Activated CD8-positive, alpha-beta memory T cell treated with anti-CD3 and anti-CD28 coated beads, Interleukin-2, amount 50 U/mL, for 48 hours (primary cell): Measurements from ENCODE around the gene NRARP.
"Not testable (repeated sequence)": the region's sequence is repeated elsewhere in the genome, so short reads cannot be mapped to it uniquely, and the experiment has no call there.

ENCODE experiments used
- DNase-seq: peaks from one replicate; pipeline ENCODE4 v3.0.0-alpha.2; 2020

Gene NRARP

GRCh38 chr9:137275588-137276472, 26.2 kb downstream of the NRARP start:
- DNase-seq = no peak

DNA sequence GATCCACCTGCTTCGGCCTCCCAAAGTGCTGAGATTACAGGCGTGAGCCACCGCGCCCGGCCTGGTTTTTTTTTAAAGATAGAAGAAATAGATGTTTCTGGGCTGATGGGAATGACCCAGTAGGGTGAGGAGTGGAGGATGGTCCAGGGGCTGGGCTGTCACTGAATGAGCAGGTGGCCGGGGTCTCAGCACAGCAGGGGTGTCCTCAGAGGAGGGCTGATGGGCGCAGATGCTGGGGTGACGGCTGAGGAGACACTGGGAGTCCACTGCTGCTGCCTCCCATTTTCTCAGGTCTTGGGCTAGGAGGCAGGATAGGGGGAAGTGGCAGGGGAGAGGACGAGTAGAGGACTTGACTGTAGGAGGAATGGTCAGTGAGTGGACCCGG, 26.9 kb downstream of the NRARP start:
- DNase-seq = no peak

DNA sequence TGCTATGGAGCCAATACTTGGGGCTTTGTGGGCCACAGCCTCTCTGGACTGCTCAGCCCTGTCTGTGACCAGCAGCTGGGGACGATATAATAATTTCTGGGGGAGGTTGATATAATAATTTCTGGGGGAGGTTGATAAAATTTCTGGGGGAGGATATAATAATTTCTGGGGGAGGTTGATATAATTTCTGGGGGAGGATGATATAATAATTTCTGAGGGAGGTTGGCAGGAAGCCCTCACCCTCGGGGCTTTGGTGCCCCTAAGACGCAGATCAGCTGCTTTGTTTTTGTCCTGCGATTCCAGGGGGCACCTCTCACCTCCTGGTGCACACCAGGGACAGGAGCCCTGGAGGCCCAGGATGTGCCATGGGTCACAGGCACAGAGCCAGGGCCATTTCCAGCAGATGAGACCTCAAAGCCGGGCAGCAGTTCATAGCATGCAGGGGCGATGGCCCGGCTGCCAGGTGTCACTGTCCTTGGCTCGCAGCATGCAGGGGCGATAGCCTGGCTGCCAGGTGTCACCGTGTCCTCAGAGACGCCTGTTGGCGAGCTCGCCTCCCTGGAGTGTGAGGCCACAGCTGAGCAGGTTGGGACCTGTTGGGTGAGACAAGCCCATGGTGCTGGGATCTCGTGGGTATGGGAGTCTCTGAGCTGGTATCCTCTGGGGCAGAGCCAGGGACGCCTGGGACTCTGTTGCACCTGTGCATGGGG, 28.3 kb downstream of the NRARP start:
- no peak for DNase-seq

DNA sequence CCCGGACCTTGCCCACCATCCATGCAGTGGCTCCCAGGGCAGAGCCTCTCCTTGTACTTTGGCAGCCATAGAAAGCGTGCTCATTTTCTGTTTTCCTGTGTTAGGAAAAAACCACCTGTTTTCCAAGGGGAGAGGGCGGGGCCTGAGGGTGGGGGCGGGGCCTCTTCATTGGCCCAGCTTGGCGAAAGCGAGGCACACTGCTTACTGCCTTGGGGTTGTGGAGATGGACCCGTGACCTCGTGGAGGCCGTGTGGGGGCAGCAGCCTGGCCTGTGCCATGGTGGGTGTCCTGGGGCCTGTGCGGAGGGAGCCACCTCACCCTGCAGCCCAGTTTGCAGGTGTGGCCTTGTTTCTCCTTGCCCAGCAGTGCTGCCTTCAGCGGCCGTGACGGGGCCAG, 29.0 kb downstream of the NRARP start:
- DNase-seq = no peak

GRCh38 chr9:137272241-137273094, 29.6 kb downstream of the NRARP start:
- no peak for DNase-seq

DNA sequence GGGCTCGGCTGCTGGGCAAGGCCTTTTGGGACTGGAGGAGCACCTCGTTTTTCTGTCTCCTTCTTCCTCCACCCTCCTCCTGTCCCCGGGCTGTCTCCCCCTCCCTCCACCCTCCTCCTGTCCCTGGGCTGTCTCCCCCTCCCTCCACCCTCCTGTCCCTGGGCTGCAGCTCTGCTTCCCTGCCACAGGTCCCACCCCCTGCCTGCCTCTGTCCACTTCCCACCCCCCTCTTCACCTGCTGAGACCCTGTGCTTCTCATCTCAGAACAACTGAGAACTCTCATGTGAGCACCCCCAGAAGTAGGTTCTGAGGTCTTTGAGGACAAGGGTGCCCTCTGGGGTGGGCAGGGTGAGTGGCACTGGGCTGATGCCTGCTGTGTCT, 30.4 kb downstream of the NRARP start:
- no peak for DNase-seq

GRCh38 chr9:137270929-137271695, 31.0 kb downstream of the NRARP start:
- no peak for DNase-seq

DNA sequence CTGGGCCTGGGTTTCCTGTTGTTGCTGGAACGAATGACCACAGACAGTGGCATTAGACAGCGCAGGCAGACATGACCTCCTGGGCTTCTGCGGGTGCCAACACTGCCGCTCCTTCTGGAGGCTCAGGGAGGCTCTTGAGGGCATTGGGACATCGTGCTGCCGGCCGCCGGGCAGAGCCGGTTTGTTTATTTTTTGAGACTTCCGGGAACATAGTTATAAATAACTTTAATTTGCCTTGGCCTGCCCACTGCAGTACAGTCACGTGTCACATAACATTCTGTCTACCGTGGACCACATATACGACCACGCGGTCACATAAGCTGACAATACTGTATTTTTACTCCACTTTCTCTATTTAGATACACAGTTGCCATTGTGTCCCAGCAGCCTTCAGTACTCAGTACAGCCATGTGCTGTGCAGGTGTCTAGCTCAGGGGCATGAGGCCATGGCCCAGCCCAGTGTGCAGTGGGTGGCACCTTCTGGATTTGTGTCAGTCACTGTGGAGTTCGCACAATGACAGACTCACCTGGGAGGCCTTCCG, 32.8 kb downstream of the NRARP start:
- DNase-seq = no peak

GRCh38 chr9:137268538-137269201, 33.4 kb downstream of the NRARP start:
- DNase-seq = no peak

DNA sequence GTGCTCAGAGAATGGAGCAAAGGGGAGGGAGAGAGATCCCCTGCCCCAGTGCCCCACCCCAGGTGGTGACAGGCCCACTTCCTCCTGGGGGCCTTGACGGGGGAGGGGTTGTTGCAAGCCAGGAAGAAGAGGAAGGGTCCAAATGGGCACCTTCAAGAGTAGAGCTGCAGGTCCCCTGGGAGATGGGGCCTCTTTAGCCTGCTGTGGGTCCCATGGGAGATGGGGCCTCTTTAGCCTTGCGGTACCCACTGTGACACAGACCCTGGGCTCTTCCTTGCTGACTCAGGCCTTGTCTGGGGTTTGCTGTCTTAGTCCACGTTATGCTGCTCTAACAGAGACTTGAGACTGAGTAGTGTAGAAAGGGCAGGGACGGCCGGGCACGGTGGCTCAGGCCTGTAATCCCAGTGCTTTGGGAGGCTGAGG, 34.1 kb downstream of the NRARP start:
- DNase-seq = no peak

GRCh38 chr9:137266585-137267453, 35.3 kb downstream of the NRARP start:
- no peak for DNase-seq

GRCh38 chr9:137266162-137266527, 35.9 kb downstream of the NRARP start:
- no peak for DNase-seq

DNA sequence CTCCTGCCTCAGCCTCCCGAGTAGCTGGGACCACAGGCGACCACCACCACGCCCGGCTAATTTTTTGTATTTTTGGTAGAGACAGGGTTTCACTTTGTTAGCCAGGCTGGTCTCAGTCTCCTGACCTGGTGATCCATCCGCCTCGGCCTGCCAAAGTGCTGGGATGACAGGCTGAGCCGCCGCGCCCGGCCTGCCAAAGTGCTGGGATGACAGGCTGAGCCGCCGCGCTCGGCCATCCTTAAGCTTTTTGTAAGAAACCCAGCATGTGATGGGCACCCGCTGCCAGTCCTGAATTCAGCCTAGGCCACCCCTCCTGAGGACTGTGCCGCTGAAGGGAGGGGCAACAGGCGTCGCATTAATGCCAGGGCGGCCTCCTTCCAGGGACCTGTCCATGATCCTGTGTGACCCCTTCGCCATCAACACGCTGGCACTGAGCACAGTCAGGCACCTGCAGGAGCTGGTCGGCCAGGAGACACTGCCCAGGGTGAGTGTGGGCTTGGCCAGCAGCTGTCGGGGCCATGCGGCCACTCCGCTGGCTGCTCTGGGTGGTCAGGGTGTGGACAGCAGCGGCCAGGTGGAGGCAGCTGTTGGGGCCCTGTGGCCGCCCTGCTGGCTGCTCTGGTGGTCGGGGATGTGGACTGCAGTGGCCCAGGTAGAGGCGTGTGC, 36.4 kb downstream of the NRARP start:
- no peak for DNase-seq

DNA sequence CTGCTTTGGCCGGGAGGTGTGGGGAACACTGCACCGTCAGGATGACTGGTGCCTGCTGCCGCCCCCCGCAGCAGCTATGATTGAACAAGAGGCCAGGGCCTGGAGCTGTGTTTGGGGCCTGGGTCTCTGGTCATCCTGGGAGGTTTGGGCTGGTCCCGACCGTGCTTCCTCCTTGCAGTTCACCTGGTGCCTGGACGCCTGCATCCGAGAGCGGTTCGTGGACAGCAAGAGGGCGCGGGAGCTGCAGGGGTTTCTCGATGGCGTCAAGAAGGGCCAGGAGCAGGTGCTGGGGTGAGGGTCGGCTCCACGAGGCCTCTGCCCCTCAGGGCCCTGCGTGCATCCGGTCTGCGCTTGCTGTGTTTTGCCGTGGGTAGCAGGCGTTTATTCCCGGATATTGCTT, 38.0 kb downstream of the NRARP start:
- no peak for DNase-seq

- no peak for DNase-seq
These were observed 38.6 kb downstream of the NRARP start for GRCh38 chr9:137263506-137263905.

GRCh38 chr9:137262909-137263285, 39.2 kb downstream of the NRARP start:
- DNase-seq = no peak

GRCh38 chr9:137262173-137262908, 39.7 kb downstream of the NRARP start:
- not testable (repeated sequence) for DNase-seq

- DNase-seq = no peak
These were observed 45.2 kb downstream of the NRARP start for GRCh38 chr9:137256856-137257255.

- no peak for DNase-seq
These were observed 45.7 kb downstream of the NRARP start for GRCh38 chr9:137256362-137256761.
